ENCODE measurements around the gene PSMD8. TPM values are rescaled to one million over a fixed set of nuclear protein-coding genes. Genes with fewer than 3 reads are reported as not detected.

The PSMD8 gene
- total RNA-seq, 1 donor from 2014 or later: 232 TPM

Other genes starting within 250 kb of the PSMD8 start
- 1.0 and 1.5 TPM in 2 replicates for gene DPF1, start 150.3 kb upstream of the PSMD8 start, total RNA-seq
- gene PPP1R14A, start 118.2 kb upstream of the PSMD8 start, total RNA-seq: 21.7 and 27.4 TPM in 2 replicates
- 14.6 and 83.5 TPM in 2 replicates for gene SPINT2, start 110.0 kb upstream of the PSMD8 start, total RNA-seq
- 24.3 and 37.2 TPM in 2 replicates for gene C19orf33, start 70.3 kb upstream of the PSMD8 start, total RNA-seq
- gene YIF1B, start 58.6 kb upstream of the PSMD8 start, total RNA-seq: 85.6 and 94.3 TPM in 2 replicates
- gene KCNK6, start 54.7 kb upstream of the PSMD8 start, total RNA-seq: 12.8 and 13.5 TPM in 2 replicates
- 1.3 TPM in 1 of 2 replicates, not detected in the other for gene CATSPERG, start 38.7 kb upstream of the PSMD8 start, total RNA-seq
- gene GGN, start 13.5 kb downstream of the PSMD8 start, total RNA-seq: 0.64 and 1.5 TPM in 2 replicates
- gene SPRED3, start 14.1 kb downstream of the PSMD8 start, total RNA-seq: 8.5 and 9.4 TPM in 2 replicates
- gene FAM98C, start 28.5 kb downstream of the PSMD8 start, total RNA-seq: 13.9 and 20.3 TPM in 2 replicates
- gene RASGRP4, start 51.6 kb downstream of the PSMD8 start, total RNA-seq: not detected in 2 replicates
- gene RYR1, start 59.1 kb downstream of the PSMD8 start, total RNA-seq: 0.05 and 0.06 TPM in 2 replicates
- 0.39 TPM in 1 of 2 replicates, not detected in the other for gene MAP4K1, start 243.4 kb downstream of the PSMD8 start, total RNA-seq
- 392 and 501 TPM in 2 replicates for gene EIF3K, start 244.6 kb downstream of the PSMD8 start, total RNA-seq

Data from glomerular endothelial cell (primary cell).